Lung (tissue), 12 donors: ENCODE results near the gene TMEM184B. TPM values are rescaled to one million over a fixed set of nuclear protein-coding genes. Genes with fewer than 3 reads are reported as not detected.

ENCODE experiments used
- ATAC-seq: fragments of 200-7000 bp; cut with Tn5 transposase; one replicate; pipeline ENCODE4 v1.9.1; 2020; ENCODE audit warnings: moderate number of reproducible peaks; ENCODE audit not compliant: insufficient read depth, low FRiP score
- DNase-seq, 3 donors: peaks; one replicate each; pipeline ENCODE4 v3.0.0-alpha.2; 2013 to 2017
- H3K27ac ChIP-seq, 2 donors: one replicate each; pipeline ENCODE4 v1.5.1; 2013; ENCODE audit warnings: mild to moderate bottlenecking in 2 of 2, moderate library complexity in 2 of 2, control low read depth in 1 of 2, inconsistent platforms in 1 of 2, low read depth in 1 of 2, low read length in 1 of 2
- H3K27me3 ChIP-seq, 3 donors: one replicate each; pipeline ENCODE4 v1.5.1; 2013; ENCODE audit warnings: low read length in 2 of 3; ENCODE audit not compliant: control insufficient read depth in 3 of 3, insufficient read depth in 3 of 3
- H3K36me3 ChIP-seq, 4 donors: one replicate each; pipeline ENCODE4 v1.5.1; 2013; ENCODE audit warnings: low read length in 4 of 4, mild to moderate bottlenecking in 1 of 4, moderate library complexity in 1 of 4; ENCODE audit not compliant: control insufficient read depth in 4 of 4, insufficient read depth in 4 of 4
- H3K4me1 ChIP-seq, 5 donors: one replicate each; pipeline ENCODE4 v1.5.1; 2013; ENCODE audit warnings: low read length in 5 of 5, mild to moderate bottlenecking in 2 of 5, moderate library complexity in 1 of 5; ENCODE audit not compliant: control insufficient read depth in 5 of 5, insufficient read depth in 5 of 5
- H3K4me3 ChIP-seq: one replicate; pipeline ENCODE4 v1.5.1; 2013; ENCODE audit warnings: mild to moderate bottlenecking, control low read depth, moderate library complexity
- H3K9ac ChIP-seq, 2 donors: one replicate each; pipeline ENCODE4 v1.5.1; 2013; ENCODE audit warnings: low read length in 2 of 2, control low read depth in 1 of 2; ENCODE audit not compliant: insufficient read depth in 1 of 2
- H3K9me3 ChIP-seq, 4 donors: one replicate each; pipeline ENCODE4 v1.5.1; 2013; ENCODE audit warnings: low read length in 3 of 4, mild to moderate bottlenecking in 1 of 4, moderate library complexity in 1 of 4; ENCODE audit not compliant: control insufficient read depth in 4 of 4, insufficient read depth in 3 of 4
- CTCF ChIP-seq: IDR thresholded peaks from 2 replicates; pipeline ENCODE4 v1.5.1; 2012; ENCODE audit warnings: mild to moderate bottlenecking; ENCODE audit errors: control extremely low read depth, extremely low read depth
- whole genome bisulfite sequencing, 2 donors: extraction: QIAGEN DNeasy Blood & Tissue Kit; methylation state at CpG; one replicate each; pipeline ENCODE4 v1.1.7; 2013; 5-methylcytosine and 5-hydroxymethylcytosine counted together
- polyA plus RNA-seq, 2 donors: library from polyadenylated mRNA; stranded (reverse); fragments of 200-250 nt; gene quantifications; one replicate each; pipeline ENCODE4 v1.2.1, GENCODE V29; 2013
- total RNA-seq, 2 donors: library from RNA; depleted of rRNA in 1 of 2; stranded (reverse); fragments of >200 nt in 1 of 2; gene quantifications; one replicate each; pipeline ENCODE4 v1.2.1, GENCODE V29; 2014 to 2021
- donor health status: control.
- donor health status: control.
- donor health status: Bipolar disorder and iron deficiency.
- donor health status: healthy.
- donor health status: DM: yes; HTN: yes; CAD: no.

Gene TMEM184B
- total and polyA plus RNA-seq, 4 donors: 26.3 to 82.4 (median 39.9) TPM

GRCh38 chr22:38249803-38250642 lies 22.8 kb downstream of the TMEM184B start:
- Histone ChIP-seq H3K9me3 (no peaks in the 10 kb centered on the region), H3K27ac (no peak overlapping the region), H3K36me3 (peaks cover 0 to 30% (median 5%) of the 10 kb centered on the region in 4 donors), H3K9ac (no peak overlapping the region), H3K4me1 (peaks cover 0 to 11% (median 4%) of the 10 kb centered on the region in 5 donors), H3K27me3 (no peaks in the 10 kb centered on the region), H3K4me3 (no peak overlapping the region)
- 91 to 95% methylated on average over 25 of the region's 25 CpGs for WGBS, 2 donors
- DNase-seq (no peak), ATAC-seq (no peak)
- no peak for TF ChIP-seq CTCF

DNA sequence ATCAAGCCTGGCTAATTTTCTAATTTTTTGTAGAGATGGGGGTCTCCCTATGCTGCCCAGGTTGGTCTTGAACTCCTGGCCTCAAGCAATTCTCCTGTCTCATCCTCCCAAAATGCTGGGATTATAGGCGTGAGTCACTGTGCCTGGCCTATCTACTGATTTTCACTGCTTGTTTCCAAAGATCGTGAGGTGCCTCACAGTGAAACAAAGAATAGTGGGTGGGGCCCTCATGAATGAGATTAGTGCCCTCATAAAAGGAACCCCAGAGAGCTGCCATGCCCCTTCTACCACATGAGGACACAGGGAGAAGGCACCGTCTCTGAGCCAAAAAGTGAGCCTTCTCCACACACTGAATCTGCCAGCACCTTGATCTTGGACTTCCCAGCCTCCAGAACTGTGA lies 23.5 kb downstream of the TMEM184B start:
- H3K27ac ChIP-seq: no peak overlapping the region
- H3K4me3 ChIP-seq: no peak overlapping the region
- no peak for TF ChIP-seq CTCF
- H3K36me3 ChIP-seq: peaks cover 0 to 35% (median 5%) of the 10 kb centered on the region in 4 donors
- peaks cover 0 to 11% (median 4%) of the 10 kb centered on the region in 5 donors for H3K4me1 ChIP-seq
- H3K9ac ChIP-seq: no peak overlapping the region
- H3K9me3 ChIP-seq: no peaks in the 10 kb centered on the region
- ATAC-seq (no peak), DNase-seq (no peak)
- H3K27me3 ChIP-seq: no peaks in the 10 kb centered on the region
- 96% methylated on average over 3 of the region's 3 CpGs for WGBS, 2 donors

DNA sequence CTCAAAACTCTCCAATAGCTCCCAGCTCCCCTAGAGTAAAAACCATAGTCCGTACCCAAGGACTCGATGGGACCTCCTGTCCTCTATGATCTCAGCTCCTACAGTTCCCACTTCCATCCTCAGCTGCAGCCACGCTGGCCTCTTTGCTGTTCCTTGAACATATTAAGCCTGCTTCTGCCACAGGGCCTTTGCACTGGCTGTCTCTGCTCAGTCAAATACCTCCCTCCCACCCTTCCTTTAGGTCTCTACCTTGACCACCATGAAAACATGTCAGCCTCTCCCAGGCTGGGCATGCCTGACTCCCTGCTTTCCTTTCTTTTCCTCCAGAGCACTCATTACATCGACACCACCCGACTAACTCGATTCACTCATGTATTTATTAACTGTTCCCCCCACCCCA lies 24.5 kb downstream of the TMEM184B start:
- no peak for DNase-seq
- Histone ChIP-seq H3K4me1 (peaks cover 3 to 20% (median 5%) of the 10 kb centered on the region in 5 donors), H3K9me3 (no peaks in the 10 kb centered on the region), H3K27me3 (no peaks in the 10 kb centered on the region), H3K27ac (no peak overlapping the region), H3K9ac (no peak overlapping the region), H3K36me3 (peaks cover 0 to 43% (median 5%) of the 10 kb centered on the region in 4 donors), H3K4me3 (no peak overlapping the region)
- 96 to 97% methylated on average over 6 of the region's 6 CpGs for WGBS, 2 donors
- no peak for TF ChIP-seq CTCF
- ATAC-seq: no peak
